GM12875 (cell line): Measurements from ENCODE around the gene MCHR1.

Experiments used
- H3K4me3 ChIP-seq: one replicate; pipeline ENCODE4 v1.5.1; 2011; ENCODE audit warnings: low read depth, low read length, control low read depth
- TF ChIP-seq, protein P1 (sequence below): IDR thresholded peaks from 2 replicates; pipeline ENCODE4 v1.5.1; 2011; ENCODE audit warnings: low read depth, mild to moderate bottlenecking, control low read depth, inconsistent platforms, low read length, moderate library complexity, borderline replicate concordance; ENCODE audit not compliant: insufficient read depth

Gene MCHR1

DNA sequence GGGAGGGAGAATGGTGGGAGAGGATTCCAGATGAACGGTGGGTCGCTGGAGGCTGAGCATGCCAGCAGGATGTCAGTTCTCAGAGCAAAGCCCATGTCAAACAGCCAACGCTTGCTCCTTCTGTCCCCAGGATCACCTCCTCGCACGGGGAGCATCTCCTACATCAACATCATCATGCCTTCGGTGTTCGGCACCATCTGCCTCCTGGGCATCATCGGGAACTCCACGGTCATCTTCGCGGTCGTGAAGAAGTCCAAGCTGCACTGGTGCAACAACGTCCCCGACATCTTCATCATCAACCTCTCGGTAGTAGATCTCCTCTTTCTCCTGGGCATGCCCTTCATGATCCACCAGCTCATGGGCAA is 1.5 kb downstream of the MCHR1 start:
- H3K4me3 ChIP-seq = no peak overlapping the region
- TF ChIP-seq, protein P1, sequence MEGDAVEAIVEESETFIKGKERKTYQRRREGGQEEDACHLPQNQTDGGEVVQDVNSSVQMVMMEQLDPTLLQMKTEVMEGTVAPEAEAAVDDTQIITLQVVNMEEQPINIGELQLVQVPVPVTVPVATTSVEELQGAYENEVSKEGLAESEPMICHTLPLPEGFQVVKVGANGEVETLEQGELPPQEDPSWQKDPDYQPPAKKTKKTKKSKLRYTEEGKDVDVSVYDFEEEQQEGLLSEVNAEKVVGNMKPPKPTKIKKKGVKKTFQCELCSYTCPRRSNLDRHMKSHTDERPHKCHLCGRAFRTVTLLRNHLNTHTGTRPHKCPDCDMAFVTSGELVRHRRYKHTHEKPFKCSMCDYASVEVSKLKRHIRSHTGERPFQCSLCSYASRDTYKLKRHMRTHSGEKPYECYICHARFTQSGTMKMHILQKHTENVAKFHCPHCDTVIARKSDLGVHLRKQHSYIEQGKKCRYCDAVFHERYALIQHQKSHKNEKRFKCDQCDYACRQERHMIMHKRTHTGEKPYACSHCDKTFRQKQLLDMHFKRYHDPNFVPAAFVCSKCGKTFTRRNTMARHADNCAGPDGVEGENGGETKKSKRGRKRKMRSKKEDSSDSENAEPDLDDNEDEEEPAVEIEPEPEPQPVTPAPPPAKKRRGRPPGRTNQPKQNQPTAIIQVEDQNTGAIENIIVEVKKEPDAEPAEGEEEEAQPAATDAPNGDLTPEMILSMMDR = no peak

DNA sequence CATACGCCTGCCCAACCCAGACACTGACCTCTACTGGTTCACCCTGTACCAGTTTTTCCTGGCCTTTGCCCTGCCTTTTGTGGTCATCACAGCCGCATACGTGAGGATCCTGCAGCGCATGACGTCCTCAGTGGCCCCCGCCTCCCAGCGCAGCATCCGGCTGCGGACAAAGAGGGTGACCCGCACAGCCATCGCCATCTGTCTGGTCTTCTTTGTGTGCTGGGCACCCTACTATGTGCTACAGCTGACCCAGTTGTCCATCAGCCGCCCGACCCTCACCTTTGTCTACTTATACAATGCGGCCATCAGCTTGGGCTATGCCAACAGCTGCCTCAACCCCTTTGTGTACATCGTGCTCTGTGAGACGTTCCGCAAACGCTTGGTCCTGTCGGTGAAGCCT is 2.2 kb downstream of the MCHR1 start:
- no peak overlapping the region for H3K4me3 ChIP-seq
- TF ChIP-seq, protein P1 = no peak

DNA sequence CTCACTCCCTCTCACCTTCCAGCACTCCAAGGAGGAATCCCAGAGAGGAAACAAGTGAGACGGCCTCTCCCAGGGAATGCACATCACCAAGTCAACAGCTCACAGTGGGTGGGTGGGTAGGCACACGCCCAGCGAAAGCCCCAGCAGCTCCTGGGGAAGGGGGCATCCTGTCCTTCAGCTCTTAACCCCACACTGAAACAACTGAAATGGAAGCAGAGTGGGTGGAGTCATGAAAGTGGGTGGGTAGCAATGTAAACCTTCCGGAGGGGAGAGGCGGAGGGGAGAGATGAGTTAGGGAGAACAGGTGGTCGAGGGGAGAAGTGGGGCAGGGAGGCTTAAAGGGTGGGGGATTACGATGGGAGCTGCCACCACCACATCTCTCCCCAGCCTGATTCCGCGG is 5.4 kb downstream of the MCHR1 start:
- TF ChIP-seq, protein P1 = no peak
- no peak overlapping the region for H3K4me3 ChIP-seq

DNA sequence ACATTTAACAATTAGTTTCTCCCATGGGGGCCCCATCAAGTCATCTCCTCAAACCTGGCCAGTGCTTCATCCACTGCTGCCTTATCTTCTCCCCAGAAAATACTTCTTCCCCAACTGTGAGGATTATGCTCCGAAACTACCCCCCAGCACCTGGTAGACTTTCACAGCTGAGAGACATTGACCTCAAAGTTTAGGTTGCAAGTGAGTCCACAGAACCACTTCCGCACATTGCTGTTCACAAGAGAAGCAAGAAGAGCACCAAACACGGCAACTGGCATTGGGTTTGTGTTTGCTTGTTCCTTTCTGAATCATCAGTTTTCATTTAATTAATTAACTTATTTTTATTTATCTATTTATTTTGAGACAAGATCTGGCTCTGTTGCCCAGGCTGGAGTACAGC is 6.1 kb downstream of the MCHR1 start:
- TF ChIP-seq, protein P1 = no peak
- H3K4me3 ChIP-seq = no peak overlapping the region

DNA sequence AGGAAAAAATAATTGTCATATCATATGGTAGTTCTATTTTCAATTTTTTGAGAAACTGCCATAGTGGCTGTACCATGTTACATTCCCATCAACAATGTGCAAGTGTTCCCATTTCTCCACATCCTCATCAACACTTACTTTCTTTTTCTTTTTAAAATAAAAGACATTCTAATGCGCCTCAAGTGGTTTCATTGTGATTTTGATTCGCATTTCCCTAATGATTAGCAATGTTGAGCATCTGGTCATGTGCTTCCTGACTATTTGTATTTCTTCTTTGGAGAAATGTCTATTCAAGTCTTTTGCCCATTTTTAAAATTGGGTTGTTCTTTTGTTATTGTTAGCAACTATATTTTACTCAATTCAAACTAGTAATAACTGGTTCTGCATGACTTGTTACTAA is 8.4 kb downstream of the MCHR1 start:
- TF ChIP-seq, protein P1 = no peak
- H3K4me3 ChIP-seq = no peak overlapping the region

DNA sequence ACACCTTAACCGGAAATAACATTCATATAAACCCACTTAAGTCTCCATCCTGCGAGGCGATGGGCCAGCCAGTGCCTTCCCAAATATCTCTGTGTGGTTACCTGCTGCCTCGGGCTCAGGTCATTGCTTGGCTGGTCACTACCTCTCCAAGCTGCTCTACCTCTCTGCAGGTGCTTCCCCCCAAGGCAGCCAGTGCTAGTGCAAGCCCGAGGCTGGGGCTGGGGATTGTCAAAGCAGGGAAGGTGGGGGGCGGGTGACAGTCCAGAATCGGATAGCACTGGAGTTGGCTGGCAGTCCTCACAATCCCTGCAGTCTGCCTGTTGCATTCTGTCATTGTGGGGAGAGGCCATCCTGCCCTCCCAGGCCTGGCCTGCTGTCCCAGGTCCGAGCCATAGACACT is 11.1 kb downstream of the MCHR1 start:
- TF ChIP-seq, protein P1 = no peak
- H3K4me3 ChIP-seq = no peak overlapping the region

DNA sequence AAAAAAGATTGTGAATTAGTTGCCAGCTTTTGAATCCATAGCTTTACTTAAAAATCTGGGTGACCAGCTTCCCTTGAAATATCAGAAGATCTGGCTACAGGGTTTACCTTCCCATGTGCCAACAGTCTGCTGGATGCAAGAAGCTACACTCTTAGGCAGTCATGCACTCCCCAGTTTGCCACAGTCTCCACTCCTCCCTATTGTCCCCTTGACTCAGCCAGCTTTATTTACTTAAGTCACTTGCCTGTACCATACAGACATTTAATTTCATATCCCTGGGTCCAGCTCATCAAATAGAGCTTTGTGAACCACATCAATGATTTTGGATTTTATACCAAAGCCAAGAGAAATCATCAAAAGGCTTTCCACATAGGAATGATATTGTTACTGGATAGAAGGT is 12.2 kb downstream of the MCHR1 start:
- no peak overlapping the region for H3K4me3 ChIP-seq
- TF ChIP-seq, protein P1 = no peak
